ENCODE data around the gene CCDC17.
A peak's percentile ranks its signal among the peaks of the same experiment; 100 is the strongest.
"Not testable (repeated sequence)": the region's sequence is repeated elsewhere in the genome, so short reads cannot be mapped to it uniquely, and the experiment has no call there.

CCDC17 gene

DNA sequence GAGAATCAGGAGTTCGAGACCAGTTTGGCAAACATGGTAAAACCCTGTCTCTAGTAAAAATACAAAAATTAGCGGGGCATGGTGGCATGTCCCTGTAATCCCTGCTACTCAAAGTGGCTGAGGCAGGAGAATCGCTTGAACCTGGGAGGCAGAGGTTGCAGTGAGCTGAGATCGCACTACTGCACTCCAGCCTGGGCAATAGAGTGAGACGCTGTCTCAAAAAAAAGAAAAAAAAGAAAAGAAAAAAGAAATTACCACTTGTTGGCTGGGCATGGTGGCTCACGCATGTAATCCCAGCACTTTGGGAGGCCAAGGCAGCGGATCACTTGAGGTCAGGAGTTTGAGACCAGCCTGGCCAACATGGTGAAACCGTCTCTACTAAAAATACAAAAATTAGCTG lies 27.1 kb downstream of the CCDC17 start:
- H3K27ac ChIP-seq (replicated peaks; ENCODE audit: low read length); H2BK12ac ChIP-seq (ENCODE audit: low read length); H2BK15ac ChIP-seq (ENCODE audit: low read length); H3K9me3 ChIP-seq (replicated peaks in 1 of 2; ENCODE audit: control insufficient read depth in 2 of 2, insufficient read depth in 1 of 2, low read depth in 1 of 2, low read length in 2 of 2); H3K23ac ChIP-seq (ENCODE audit: low read depth, low read length, poor library complexity); H3K27me3 ChIP-seq (ENCODE audit: control insufficient read depth in 3 of 3, insufficient read depth in 3 of 3, low read depth in 1 of 3, low read length in 3 of 3); DNase-seq (ENCODE audit: low spot score); H3K79me1 ChIP-seq (ENCODE audit: low read depth, low read length); H3K4ac ChIP-seq (ENCODE audit: low read length); H3K4me3 ChIP-seq (ENCODE audit: low read length in 2 of 2); H2BK5ac ChIP-seq (ENCODE audit: low read length); H3K9ac ChIP-seq (ENCODE audit: low read depth, low read length, poor library complexity); H3K18ac ChIP-seq (ENCODE audit: low read length); H3K14ac ChIP-seq (ENCODE audit: low read length); H4K8ac ChIP-seq (ENCODE audit: low read depth, low read length); H3K4me1 ChIP-seq (ENCODE audit: control insufficient read depth in 2 of 2, insufficient read depth in 1 of 2, low read depth in 1 of 2, low read length in 2 of 2); H4K91ac ChIP-seq (ENCODE audit: low read depth, low read length, poor library complexity); H3K4me2 ChIP-seq (ENCODE audit: insufficient read depth, low read length, poor library complexity, severe bottlenecking); H2AFZ ChIP-seq (ENCODE audit: low read length); H2AK5ac ChIP-seq (ENCODE audit: low read depth, low read length); H2BK120ac ChIP-seq (ENCODE audit: low read depth, low read length): not testable (repeated sequence)
- peaks cover 15 to 98% of the 10 kb centered on the region in 2 donors for H3K36me3 ChIP-seq (replicated peaks in 1 of 2; ENCODE audit: control insufficient read depth in 2 of 2, insufficient read depth in 2 of 2, low read length in 2 of 2)
- no CpG with 5 or more reads among the region's 8 CpGs for WGBS, 2 donors (ENCODE audit: extremely low coverage in 2 of 2, insufficient read length in 2 of 2, insufficient replicate concordance in 1 of 2)

DNA sequence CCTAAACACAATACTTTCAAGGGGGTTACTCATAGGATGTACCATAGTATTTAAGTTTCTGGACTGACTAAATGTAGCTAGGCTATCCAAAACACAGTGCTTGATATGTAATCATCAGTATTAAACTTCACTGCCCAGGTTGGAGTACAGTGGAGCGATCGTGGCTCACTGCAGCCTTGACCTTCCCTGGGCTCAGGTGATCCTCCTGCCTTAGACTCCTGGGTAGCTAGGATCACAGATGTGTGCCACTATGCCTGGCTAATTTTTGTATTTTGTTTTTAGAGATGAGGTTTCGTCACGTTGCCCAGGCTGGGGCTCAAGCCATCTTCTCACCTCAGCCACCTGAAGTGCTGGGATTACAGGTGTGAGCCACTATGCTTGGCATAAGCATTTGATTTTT lies 29.4 kb downstream of the CCDC17 start:
- no peak overlapping the region for H2BK5ac ChIP-seq (ENCODE audit: low read length)
- H3K27ac ChIP-seq (replicated peaks; ENCODE audit: low read length) = no peak overlapping the region
- H3K36me3 ChIP-seq (replicated peaks in 1 of 2; ENCODE audit: control insufficient read depth in 2 of 2, insufficient read depth in 2 of 2, low read length in 2 of 2) = peaks cover 18 to 98% of the 10 kb centered on the region in 2 donors
- peaks cover 0 to 2% of the 10 kb centered on the region in 2 donors for H3K4me1 ChIP-seq (ENCODE audit: control insufficient read depth in 2 of 2, insufficient read depth in 1 of 2, low read depth in 1 of 2, low read length in 2 of 2)
- H3K27me3 ChIP-seq (ENCODE audit: control insufficient read depth in 3 of 3, insufficient read depth in 3 of 3, low read depth in 1 of 3, low read length in 3 of 3) = no peaks in the 10 kb centered on the region
- no peak overlapping the region for H2BK120ac ChIP-seq (ENCODE audit: low read depth, low read length)
- no peak overlapping the region for H3K4me3 ChIP-seq (ENCODE audit: low read length in 2 of 2)
- H2AK5ac ChIP-seq (ENCODE audit: low read depth, low read length) = no peak overlapping the region
- peak overlapping the region; percentile 4 for H3K9ac ChIP-seq (ENCODE audit: low read depth, low read length, poor library complexity)
- H3K4ac ChIP-seq (ENCODE audit: low read length) = no peak overlapping the region
- H2AFZ ChIP-seq (ENCODE audit: low read length) = no peak overlapping the region
- no peak overlapping the region for H4K8ac ChIP-seq (ENCODE audit: low read depth, low read length)
- peaks cover 6% of the 10 kb centered on the region for H3K79me1 ChIP-seq (ENCODE audit: low read depth, low read length)
- H4K91ac ChIP-seq (ENCODE audit: low read depth, low read length, poor library complexity) = no peak overlapping the region
- DNase-seq (ENCODE audit: low spot score) = no peak
- H2BK12ac ChIP-seq (ENCODE audit: low read length) = no peak overlapping the region
- H3K14ac ChIP-seq (ENCODE audit: low read length) = no peak overlapping the region
- WGBS, 2 donors (ENCODE audit: extremely low coverage in 2 of 2, insufficient read length in 2 of 2, insufficient replicate concordance in 1 of 2) = no CpG with 5 or more reads among the region's 4 CpGs
- H2BK15ac ChIP-seq (ENCODE audit: low read length) = no peak overlapping the region
- H3K4me2 ChIP-seq (ENCODE audit: insufficient read depth, low read length, poor library complexity, severe bottlenecking) = no peak overlapping the region
- H3K23ac ChIP-seq (ENCODE audit: low read depth, low read length, poor library complexity) = no peak overlapping the region
- H3K9me3 ChIP-seq (replicated peaks in 1 of 2; ENCODE audit: control insufficient read depth in 2 of 2, insufficient read depth in 1 of 2, low read depth in 1 of 2, low read length in 2 of 2) = no peaks in the 10 kb centered on the region
- H3K18ac ChIP-seq (ENCODE audit: low read length) = no peak overlapping the region

DNA sequence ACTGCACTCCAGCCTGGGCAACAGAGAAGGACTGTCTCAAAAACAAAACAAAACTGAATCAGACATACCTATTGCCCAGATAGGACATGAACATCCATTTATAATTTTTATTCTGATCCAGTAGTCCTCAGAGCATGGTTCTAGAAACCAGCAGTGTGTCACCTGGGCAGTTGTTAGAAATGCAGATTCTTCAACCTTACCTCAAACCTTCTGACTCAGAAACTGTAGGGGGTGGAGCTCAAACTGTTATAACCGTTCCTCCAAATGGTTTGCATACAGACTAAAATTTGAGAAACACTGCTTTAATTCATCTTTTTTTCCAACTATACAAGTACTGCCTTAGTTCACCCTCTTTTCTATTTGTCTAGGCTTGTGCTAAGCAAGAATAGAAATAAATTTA lies 34.0 kb downstream of the CCDC17 start:
- peaks cover 7% of the 10 kb centered on the region for H3K79me1 ChIP-seq (ENCODE audit: low read depth, low read length)
- H3K4me3 ChIP-seq (ENCODE audit: low read length in 2 of 2) = no peak overlapping the region
- no CpG with 5 or more reads among the region's 1 CpG for WGBS, 2 donors (ENCODE audit: extremely low coverage in 2 of 2, insufficient read length in 2 of 2, insufficient replicate concordance in 1 of 2)
- no peak overlapping the region for H2AFZ ChIP-seq (ENCODE audit: low read length)
- no peak overlapping the region for H4K8ac ChIP-seq (ENCODE audit: low read depth, low read length)
- H3K9me3 ChIP-seq (replicated peaks in 1 of 2; ENCODE audit: control insufficient read depth in 2 of 2, insufficient read depth in 1 of 2, low read depth in 1 of 2, low read length in 2 of 2) = no peaks in the 10 kb centered on the region
- no peak overlapping the region for H3K18ac ChIP-seq (ENCODE audit: low read length)
- H2BK5ac ChIP-seq (ENCODE audit: low read length) = no peak overlapping the region
- H2BK12ac ChIP-seq (ENCODE audit: low read length) = no peak overlapping the region
- no peak overlapping the region for H2BK120ac ChIP-seq (ENCODE audit: low read depth, low read length)
- H3K23ac ChIP-seq (ENCODE audit: low read depth, low read length, poor library complexity) = no peak overlapping the region
- no peak overlapping the region for H3K27ac ChIP-seq (replicated peaks; ENCODE audit: low read length)
- H3K9ac ChIP-seq (ENCODE audit: low read depth, low read length, poor library complexity) = no peak overlapping the region
- no peak overlapping the region for H3K14ac ChIP-seq (ENCODE audit: low read length)
- no peak overlapping the region for H2BK15ac ChIP-seq (ENCODE audit: low read length)
- DNase-seq (ENCODE audit: low spot score) = no peak
- H3K4me2 ChIP-seq (ENCODE audit: insufficient read depth, low read length, poor library complexity, severe bottlenecking) = no peak overlapping the region
- peaks cover 2 to 10% of the 10 kb centered on the region in 2 donors for H3K4me1 ChIP-seq (ENCODE audit: control insufficient read depth in 2 of 2, insufficient read depth in 1 of 2, low read depth in 1 of 2, low read length in 2 of 2)
- H3K27me3 ChIP-seq (ENCODE audit: control insufficient read depth in 3 of 3, insufficient read depth in 3 of 3, low read depth in 1 of 3, low read length in 3 of 3) = no peaks in the 10 kb centered on the region
- H3K4ac ChIP-seq (ENCODE audit: low read length) = no peak overlapping the region
- no peak overlapping the region for H2AK5ac ChIP-seq (ENCODE audit: low read depth, low read length)
- peaks cover 13 to 92% of the 10 kb centered on the region in 2 donors for H3K36me3 ChIP-seq (replicated peaks in 1 of 2; ENCODE audit: control insufficient read depth in 2 of 2, insufficient read depth in 2 of 2, low read length in 2 of 2)
- H4K91ac ChIP-seq (ENCODE audit: low read depth, low read length, poor library complexity) = no peak overlapping the region

DNA sequence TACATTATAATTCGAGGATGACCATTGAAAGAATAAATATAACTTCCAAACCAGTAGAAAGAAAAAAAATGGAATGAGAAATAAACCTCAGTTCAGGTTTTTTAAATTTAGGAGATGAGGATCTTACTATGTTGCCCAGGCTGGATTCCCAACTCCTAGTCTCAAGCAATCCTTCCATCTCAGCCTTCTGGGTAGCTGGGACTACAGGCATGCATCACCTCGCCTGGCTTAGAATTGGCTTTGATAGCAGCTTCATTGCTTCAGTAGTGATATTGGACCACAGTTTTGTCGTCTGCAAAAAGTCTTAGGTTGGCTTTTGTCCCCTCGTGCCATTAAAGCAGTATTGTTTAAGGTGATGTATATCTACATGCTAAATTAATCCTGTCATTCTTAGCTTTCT lies 37.1 kb downstream of the CCDC17 start:
- no peak overlapping the region for H2BK120ac ChIP-seq (ENCODE audit: low read depth, low read length)
- no peak overlapping the region for H3K4ac ChIP-seq (ENCODE audit: low read length)
- H3K9ac ChIP-seq (ENCODE audit: low read depth, low read length, poor library complexity) = no peak overlapping the region
- H3K9me3 ChIP-seq (replicated peaks in 1 of 2; ENCODE audit: control insufficient read depth in 2 of 2, insufficient read depth in 1 of 2, low read depth in 1 of 2, low read length in 2 of 2) = no peaks in the 10 kb centered on the region
- H2BK15ac ChIP-seq (ENCODE audit: low read length) = no peak overlapping the region
- no peak overlapping the region for H2AK5ac ChIP-seq (ENCODE audit: low read depth, low read length)
- no peak overlapping the region for H3K4me2 ChIP-seq (ENCODE audit: insufficient read depth, low read length, poor library complexity, severe bottlenecking)
- H3K36me3 ChIP-seq (replicated peaks in 1 of 2; ENCODE audit: control insufficient read depth in 2 of 2, insufficient read depth in 2 of 2, low read length in 2 of 2) = peaks cover 5 to 62% of the 10 kb centered on the region in 2 donors
- H3K4me3 ChIP-seq (ENCODE audit: low read length in 2 of 2) = no peak overlapping the region
- peaks cover 2 to 10% of the 10 kb centered on the region in 2 donors for H3K4me1 ChIP-seq (ENCODE audit: control insufficient read depth in 2 of 2, insufficient read depth in 1 of 2, low read depth in 1 of 2, low read length in 2 of 2)
- H3K23ac ChIP-seq (ENCODE audit: low read depth, low read length, poor library complexity) = no peak overlapping the region
- no peak overlapping the region for H3K18ac ChIP-seq (ENCODE audit: low read length)
- peaks cover 7% of the 10 kb centered on the region for H3K79me1 ChIP-seq (ENCODE audit: low read depth, low read length)
- H3K27ac ChIP-seq (replicated peaks; ENCODE audit: low read length) = no peak overlapping the region
- H2AFZ ChIP-seq (ENCODE audit: low read length) = no peak overlapping the region
- H3K27me3 ChIP-seq (ENCODE audit: control insufficient read depth in 3 of 3, insufficient read depth in 3 of 3, low read depth in 1 of 3, low read length in 3 of 3) = no peaks in the 10 kb centered on the region
- WGBS, 2 donors (ENCODE audit: extremely low coverage in 2 of 2, insufficient read length in 2 of 2, insufficient replicate concordance in 1 of 2) = no CpG with 5 or more reads among the region's 4 CpGs
- no peak overlapping the region for H4K8ac ChIP-seq (ENCODE audit: low read depth, low read length)
- no peak overlapping the region for H2BK12ac ChIP-seq (ENCODE audit: low read length)
- H2BK5ac ChIP-seq (ENCODE audit: low read length) = no peak overlapping the region
- no peak for DNase-seq (ENCODE audit: low spot score)
- H3K14ac ChIP-seq (ENCODE audit: low read length) = no peak overlapping the region
- H4K91ac ChIP-seq (ENCODE audit: low read depth, low read length, poor library complexity) = no peak overlapping the region
